GM12801 (cell line): ENCODE results near the gene SERPINA3.

Experiments
- CTCF ChIP-seq: IDR thresholded peaks from one replicate; pipeline ENCODE4 v1.5.1; 2011; ENCODE audit warnings: control low read depth; ENCODE audit not compliant: insufficient read length; ENCODE audit errors: extremely low read depth

The SERPINA3 gene

GRCh38 chr14:94581127-94581999 is 30.8 kb upstream of the SERPINA3 start, which contains the start of gene SERPINA5:
Gene SERPINA5 (plus strand): TSS chr14:94581426. CDS start chr14:94587363, 5,937 bp downstream.
- no peak for TF ChIP-seq CTCF

- TF ChIP-seq CTCF = no peak
These were observed 29.9 kb upstream of the SERPINA3 start for GRCh38 chr14:94582199-94582750.

- no peak for TF ChIP-seq CTCF
These were observed 29.3 kb upstream of the SERPINA3 start for GRCh38 chr14:94582851-94583250.

GRCh38 chr14:94583557-94583956 is 28.6 kb upstream of the SERPINA3 start:
- TF ChIP-seq CTCF = no peak

- TF ChIP-seq CTCF = no peak
These were observed 27.5 kb upstream of the SERPINA3 start for GRCh38 chr14:94584591-94585280.

GRCh38 chr14:94586635-94587034 is 25.6 kb upstream of the SERPINA3 start:
- no peak for TF ChIP-seq CTCF

- TF ChIP-seq CTCF = no peak
These were observed 23.9 kb upstream of the SERPINA3 start for GRCh38 chr14:94588311-94588710.
